GM19395 (cell line): ENCODE results near the gene NINL.
"Not testable (repeated sequence)": the region's sequence is repeated elsewhere in the genome, so short reads cannot be mapped to it uniquely, and the experiment has no call there.

Experiments used
- ATAC-seq: cut with Tn5 transposase; IDR thresholded peaks from one replicate; pipeline ENCODE4 v1.9.1; 2021; ENCODE audit warnings: mild to moderate bottlenecking, moderate library complexity; ENCODE audit not compliant: unreplicated experiment

The NINL gene

DNA sequence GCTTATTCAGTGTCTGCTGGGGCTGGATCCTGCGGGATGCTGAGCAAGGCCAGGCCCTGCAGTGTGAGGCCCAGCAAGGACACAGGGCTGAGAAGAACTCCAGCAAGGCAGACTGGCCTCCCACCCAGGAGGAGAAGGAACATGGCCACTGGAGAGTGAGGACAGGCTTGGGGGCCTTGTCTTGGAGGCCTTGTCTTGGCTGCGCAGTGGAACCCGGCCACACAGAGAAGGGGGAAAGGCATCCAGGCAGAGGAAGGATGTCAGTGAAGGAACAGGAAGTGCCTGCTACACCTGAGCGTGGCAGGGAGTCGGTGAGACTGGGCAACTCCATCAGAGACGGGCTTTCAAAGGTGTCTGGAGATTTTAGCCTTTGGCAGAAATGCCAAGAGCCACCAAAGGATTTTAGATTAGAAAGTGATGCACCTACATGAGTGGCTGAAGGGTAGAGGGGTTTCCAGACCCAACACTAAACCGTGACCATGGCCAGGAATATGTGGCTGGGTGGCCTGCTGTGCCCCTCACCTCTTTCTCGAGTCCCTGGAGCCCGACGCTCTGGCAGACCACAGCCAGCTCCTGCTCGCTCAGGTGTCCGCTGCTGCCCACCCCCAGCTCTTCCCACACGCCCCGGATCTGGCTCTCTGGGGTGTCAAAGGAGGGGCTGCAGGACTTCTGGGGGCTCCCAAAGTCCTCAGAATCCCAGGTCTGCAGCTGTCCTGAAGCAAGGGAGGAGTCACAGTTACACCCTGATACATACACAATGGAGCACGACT, 80.8 kb downstream of the NINL start:
- no peak for ATAC-seq

DNA sequence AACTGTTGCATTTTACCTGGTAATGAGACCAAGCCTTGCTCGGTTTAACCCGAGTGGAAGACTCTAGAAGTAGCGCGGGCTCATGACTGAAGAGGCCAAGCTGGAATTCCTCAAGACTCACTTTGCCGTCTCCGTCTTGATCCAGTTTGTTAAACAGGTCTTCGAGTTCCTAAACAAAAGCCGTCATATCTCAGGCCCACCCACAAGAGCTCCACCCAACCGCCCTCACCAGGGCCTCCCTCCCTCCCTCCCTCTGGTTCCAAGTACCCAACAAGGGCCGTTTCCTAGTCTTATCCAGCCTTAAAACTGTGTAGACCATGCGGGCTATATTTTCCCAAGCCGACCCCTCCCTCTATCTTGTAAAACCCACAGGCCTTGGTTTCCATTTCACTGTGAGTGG, 81.4 kb downstream of the NINL start:
- no peak for ATAC-seq

DNA sequence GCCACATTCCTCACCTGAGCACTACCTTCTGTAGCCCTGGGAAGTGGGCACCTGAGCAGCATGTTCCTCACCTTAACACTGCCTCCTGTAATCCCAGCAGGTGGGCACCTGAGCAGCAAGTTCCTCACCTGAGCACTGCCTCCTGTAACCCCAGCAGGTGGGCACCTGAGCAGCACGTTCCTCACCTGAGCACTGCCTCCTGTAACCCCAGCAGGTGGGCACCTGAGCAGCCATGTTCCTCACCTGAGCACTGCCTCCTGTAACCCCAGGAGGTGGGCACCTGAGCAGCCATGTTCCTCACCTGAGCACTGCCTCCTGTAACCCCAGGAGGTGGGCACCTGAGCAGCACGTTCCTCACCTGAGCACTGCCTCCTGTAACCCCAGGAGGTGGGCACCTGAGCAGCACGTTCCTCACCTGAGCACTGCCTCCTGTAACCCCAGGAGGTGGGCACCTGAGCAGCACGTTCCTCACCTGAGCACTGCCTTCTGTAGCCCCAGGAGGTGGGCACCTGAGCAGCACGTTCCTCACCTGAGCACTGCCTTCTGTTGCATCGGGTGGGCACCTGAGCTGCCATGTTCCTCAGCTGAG, 82.2 kb downstream of the NINL start:
- not testable (repeated sequence) for ATAC-seq

DNA sequence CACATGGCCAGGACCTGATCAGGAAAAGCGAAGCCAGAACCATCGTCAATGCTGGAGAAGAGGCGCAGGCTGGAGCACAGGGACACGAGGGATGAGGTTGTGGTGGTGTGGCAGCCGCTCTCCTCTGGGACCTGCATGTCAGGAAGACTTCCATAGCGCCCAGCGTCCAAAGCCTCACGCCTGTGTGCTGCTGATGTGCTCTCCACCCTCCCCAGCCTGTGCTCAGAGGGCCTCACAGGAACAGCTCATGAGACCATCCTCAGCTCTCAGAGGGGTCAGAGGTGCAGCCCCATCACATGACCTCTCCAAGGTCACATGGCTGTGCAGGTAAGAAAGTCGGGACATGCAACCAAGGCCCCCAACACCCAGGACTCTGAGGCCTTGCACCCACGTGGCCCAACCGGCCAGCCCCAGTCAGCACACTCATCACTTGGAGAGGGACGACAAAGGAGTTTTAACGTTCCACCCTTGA, 84.4 kb downstream of the NINL start:
- ATAC-seq, result no peak

DNA sequence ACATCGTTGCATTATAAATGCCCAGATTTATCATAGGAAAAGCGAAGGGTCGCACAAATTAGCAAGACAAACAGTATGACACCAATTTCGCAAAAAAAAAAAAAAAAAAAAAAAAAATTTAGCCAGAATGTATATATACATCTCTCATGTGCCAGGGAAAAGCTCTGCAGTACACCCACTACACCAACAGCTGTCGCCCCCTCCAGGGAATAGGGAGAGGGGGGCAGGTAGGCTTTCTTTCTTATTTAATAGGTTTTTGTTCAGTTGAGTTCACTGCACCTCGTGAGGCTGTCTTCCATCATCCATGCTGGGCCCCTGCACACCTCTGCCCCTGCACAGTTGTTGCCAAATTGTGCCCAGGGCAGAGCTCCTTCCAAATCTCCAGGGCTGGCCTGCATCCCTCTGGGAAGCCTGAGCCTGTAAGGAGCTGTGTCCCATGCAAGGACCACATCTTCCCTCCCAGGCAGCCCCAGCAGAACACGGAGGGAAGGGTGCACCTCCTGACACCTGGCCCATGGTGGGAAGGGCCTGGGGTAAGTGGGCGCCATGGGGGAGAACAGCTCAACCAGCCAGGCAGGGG, 85.4 kb downstream of the NINL start:
- ATAC-seq, result no peak

DNA sequence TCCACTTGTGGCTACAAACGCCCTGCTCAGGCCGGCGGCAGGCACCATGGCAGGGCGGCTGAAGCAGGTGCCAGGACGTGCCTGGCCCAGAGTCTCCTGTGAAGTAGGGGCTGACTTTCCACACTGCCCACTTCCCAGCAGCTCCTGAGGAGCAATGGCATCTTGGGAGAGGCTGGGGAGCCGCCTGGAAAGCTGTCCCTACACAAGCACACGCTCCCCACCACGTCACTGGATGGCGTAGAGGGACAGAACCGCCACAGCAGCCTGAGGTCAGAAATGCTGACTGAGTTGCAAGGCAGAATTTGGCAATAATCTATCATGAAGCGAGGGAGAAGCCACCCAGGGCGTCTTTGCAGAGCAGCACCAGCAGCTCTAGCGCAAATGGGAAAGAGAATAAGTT, 86.3 kb downstream of the NINL start:
- no peak for ATAC-seq

DNA sequence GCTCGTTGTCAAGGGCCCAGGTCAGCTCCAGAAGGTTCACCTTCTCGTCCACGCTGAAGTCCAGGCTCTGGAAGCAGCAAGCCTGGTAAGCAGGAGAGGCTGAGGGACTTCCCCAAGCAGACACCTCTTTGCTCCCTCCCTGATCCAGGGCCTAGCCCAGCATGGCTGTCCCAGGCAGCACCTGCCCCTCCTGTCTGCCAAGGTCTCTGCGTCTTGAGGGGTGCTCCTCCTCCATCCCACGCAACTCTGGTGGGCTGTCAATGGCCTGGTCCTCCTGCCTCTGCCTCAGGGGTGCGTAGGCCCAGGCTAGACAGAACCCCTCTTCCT, 87.1 kb downstream of the NINL start:
- no peak for ATAC-seq

DNA sequence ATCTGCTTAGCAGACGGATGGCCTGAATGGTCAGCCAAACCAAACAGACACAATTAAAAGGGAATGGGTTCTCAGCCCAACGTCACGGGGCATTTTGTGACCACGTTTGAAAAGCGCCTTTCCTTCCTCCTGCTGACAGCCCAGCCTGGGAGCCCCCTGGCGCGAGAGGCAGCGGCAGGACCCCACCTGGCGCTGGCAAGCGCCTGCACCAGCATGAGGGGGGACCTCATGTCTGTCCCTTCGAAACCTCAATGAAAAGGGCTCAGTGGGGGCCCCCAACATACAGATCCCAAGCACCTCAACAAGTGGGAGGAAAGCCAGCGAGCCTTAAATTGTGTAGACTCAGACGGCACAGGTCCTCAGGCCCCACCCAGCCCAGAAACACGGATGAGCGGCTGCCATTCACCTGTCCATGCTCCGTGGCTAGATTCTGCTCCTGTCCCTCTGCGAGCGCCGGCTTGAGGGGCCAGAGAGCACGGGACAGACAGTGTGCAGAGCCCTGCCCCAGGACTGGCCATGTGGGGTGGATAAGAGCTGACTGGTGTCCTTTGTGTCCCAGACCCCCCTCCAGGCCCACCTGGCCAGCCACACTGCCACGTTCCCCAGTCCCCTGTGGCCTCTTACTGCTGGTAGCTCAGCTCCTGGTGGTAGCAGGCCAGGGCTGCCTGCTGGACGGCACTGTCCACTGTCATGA, 87.6 kb downstream of the NINL start:
- ATAC-seq, result no peak

DNA sequence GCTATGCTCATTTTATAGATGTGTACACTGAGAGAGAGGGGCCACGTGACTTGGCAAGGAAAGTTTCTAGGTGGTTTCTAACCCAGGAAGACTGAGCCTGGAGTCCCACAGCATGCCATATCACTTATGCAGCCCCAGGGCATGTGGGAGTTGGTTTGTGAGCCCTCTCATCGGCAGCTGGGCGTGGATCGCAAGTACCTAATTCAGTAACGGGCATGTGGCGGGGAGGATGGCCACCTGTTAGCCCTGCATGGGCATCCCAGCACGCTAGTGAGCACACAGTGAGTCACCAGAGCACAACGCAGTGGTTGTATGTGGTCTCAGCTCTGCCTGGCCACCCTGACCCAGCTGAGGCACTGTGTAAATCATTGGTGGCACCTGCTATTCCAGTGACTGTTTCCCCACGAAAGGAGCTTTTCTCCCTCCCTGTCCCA, 88.3 kb downstream of the NINL start:
- no peak for ATAC-seq

DNA sequence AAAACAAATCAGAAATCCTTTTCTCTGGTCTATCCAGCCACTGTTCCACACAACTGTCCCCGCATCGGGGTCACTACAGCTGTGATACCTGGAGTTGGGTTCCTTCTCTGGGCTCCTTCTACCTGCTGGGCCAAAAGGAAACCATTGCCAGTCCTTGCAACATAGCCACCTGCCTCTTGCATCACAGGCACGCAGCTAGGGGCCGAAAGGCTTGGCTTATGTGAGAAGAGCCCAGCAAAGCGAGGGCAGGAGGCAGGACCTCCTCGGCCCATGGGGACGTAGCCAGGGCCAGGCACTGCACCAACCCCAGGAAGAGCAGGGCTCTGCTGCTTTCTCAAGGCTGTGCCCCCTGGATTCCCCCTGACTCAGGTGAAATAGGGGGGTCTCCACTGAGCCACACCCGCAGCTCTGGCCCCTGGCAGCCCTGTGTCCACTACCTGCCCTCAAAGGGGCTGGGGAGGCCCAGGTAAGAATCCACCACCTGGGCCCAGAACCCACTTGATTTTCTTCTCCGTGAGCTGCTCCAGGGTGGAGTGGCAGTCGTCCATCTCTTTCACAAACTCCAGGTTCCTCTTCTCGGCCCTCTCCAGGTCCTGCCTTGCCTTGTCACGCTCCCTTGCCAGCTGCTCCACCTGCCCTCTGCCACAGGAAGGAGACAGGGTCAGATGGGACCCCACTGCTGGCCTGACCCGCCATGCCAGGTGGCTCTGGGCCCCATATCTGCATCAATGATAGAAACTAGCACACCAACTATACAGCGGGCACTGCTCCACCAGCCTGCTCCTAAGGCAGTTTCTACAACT, 89.0 kb downstream of the NINL start:
- ATAC-seq, result no peak

DNA sequence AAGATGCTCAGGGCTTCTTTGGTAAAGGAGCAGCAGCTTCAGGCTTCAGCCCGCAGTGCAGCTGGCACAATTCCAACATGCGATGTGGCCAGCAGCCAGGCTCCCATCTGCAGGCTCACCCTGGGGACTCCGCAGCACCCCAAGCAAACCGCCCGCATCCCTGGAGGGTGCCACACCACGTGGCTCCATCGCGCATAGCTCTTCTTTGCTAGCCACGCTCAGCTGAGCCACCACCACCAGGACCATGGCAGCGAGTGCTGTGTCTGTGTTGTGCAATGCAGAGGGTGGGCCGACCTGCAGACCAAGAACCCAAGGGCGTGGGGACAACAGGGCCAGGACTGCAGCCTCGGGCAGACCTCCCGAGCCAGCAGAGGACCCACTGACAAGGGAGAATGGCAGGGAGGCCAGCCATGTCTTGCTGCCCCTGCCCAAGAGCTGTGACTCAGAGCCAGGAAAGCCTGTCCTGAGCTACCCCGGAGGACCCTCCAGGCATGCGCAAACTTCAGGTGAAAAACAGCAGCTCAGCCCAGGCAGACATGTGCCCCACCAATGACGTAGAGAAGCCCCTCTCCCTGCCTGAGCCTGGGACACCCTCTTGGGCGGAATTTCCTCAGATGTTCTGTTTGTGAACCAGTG, 90.0 kb downstream of the NINL start:
- ATAC-seq, result no peak

DNA sequence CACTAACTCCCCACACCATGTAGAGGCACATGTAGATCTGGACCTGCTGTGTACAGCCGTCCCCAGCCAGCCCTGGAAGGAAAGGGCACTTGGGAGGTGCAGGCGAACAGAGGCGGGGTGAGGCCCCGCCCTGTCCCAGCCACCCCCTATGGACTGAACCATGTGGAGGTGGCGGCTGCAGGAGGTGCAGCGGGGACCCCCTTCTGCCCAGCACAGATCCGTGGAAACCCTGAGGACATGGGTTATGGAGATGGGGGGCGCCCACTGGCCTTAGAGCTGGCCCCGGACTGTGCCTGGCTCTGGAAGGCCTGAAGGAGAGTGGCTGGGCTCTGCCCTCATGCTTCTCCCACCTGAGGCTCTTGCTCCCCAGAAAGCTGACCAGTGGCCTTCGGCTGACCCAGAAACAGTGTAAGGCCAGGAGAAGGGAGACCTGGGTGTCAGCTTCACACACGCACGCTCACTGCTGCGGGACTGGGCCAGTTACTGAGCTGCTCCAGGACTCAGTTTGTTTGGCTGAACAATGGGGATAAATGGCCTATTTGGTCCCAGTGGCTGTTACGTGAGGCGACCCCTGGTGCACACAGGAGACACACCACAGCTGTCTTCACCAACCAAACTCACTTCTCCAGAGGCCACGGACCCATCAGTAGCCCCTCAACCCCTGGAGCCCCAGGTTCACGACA, 90.7 kb downstream of the NINL start:
- ATAC-seq, result no peak

DNA sequence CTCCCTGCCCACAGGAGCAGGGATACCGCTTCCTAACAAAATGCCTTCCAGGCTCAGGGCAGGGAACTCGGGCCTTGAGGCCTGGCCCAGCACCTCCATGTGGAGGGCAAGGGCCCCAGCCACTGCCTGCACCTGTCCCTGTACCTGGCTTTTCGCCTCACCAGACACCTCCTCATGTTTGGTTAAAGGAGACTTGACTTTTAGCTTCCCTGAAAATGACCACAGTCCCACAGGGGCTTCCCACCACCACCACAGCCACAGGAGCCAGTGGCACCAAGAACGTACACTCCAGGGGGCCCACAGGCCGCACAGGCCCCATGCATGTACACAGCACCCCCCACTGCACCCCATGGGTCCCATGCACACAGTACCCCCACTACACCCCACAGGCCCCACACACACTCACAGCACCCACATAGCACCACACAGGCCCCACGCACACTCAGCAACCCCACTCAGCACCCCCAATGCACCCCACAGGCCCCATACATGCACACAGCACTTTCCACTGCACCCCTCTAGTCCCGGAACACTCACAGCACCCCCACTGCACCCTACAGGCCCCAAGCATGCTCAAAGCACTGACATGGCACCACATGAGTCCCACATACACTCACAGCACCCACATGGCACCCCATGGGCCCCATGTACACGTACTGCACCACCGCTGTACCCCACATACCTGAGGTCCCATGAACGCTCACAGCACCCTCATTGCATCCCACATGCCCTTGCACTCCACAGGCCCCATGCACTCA, 91.4 kb downstream of the NINL start:
- no peak for ATAC-seq

DNA sequence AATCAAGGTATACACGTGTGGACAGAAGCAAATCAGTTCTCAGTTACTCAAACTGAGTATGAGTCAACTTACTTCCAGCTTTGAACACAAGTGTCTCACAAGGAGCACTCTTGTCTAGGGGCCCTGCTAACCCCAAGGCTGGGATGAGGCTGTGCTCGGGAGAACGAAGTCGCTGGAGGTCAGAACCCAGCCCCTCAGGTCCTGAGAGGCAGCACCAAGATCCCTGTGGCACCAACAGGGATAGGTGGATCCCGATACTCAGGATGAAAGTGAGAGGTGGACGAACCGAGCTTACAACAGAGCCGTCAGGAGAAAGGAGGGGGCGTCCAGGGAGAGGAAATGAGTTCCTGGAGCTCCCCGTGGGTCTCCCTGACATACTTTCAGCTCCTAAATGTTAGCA, 92.2 kb downstream of the NINL start:
- ATAC-seq, result no peak

DNA sequence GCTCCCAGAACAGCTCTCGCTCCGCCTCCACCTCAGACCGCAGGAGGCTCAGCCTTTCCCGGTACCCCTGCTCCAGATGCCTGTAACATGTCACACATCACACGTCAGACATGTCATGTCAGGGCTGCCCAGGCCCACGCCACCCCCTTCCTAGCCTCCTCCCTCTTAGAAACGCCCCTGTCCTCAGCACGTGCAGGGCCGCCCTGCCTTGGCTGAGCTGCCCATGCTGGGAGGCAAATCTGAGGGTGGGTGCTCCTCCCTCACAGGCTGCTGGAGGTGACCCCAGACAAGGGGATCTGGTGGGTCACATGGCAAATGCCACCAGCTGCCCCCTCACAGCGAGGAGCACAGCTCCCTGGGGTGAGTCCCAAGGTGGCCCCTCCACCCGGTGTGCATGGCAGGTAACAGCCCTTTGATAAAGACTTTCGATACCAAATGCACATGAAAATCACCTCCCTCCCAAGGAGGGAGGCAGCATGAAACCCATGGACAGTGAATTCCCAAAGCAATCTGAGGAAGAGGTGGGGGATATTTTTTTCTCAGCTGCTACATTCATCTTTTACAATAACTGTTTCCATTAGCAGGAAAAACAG, 93.8 kb downstream of the NINL start:
- ATAC-seq, result no peak

DNA sequence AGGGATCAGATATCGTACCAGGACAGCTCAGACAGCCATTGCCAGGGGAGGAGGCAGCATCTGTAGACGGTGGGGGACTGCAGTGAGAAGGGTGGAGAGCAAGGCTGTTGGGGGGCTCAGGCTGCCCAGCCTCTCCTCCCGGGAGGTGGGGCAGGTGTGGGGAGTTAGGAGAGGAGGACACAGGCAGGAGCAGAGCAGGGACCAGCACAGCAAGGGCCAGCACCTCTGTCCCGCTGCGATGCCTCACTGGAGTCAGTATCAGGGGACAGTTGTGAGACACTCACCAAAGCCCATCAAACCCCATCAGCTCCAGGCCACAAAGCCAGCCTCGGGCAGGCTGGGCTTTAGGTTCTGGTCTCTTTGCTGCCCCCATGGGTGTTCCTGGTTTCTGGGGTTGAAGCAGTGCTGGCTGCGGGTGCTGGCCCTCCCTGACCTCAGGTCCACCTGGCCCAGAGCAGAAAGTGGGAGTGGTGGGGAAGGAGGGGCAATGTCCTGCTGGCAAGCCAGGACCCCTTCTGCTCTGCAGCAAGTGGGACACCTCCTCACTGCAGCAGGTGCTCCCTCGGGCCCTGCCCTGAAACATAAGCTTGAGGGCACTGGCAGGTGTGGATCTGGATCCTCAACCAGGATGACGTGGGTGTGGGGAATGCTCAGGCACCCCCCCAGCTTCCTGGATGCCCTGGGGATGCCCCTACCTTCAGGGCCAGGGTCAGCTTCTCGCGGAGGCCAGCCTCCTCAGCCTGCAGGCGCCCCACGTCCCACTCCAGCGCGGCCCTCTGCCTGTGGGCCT, 94.5 kb downstream of the NINL start:
- no peak for ATAC-seq

DNA sequence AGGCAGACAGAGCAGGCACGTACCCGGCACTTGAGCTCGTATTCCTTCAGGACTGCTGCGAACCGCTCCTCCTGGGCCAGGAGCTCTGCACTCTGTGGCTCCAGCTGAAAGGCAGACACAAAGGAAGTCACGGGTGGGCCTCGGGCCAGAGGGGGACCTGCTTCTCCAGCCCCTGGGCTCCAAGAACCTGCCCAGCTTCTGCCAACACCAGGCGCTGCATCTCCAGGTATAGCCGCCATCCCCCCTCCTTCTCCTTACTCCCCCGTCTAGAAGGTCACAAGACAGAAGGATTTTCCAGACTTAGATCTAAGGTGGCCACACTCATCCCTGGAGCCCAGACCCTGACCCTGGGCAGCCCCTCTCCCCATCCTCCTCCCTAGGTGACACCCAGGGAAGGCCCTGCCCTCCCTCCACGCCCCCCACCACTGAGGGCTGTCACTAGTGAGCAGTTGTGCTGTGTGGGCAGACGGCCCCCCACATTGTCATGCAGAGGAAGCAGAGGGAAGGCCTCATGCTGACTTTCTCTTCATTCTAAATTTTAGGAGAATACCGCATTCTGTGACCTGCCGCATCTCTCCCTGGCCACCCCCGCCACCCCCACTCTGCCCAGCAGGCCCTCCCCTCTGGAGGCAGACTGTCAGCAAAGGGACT, 96.0 kb downstream of the NINL start:
- no peak for ATAC-seq

DNA sequence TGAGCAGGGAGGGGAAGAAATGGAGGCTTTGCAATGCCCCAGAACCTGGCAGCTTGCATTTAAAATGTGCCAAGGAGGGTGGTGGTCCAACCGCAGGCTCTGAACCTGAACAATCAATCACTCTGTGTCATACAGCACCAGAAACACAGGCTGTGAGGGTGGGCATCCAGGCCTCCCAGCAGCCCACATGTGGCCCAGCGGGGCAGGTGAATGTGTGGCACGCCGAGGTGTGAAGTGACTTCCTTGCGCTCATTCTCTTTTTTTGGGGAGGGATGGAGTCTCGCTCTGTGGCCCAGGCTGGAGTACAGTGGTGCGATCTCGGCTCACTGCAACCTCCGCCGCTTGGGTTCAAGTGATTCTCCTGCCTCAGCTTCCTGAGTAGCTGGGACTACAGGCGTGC, 97.4 kb downstream of the NINL start:
- ATAC-seq, result no peak
